ENCODE data around the gene EME2. TPM values are rescaled to one million over a fixed set of nuclear protein-coding genes. Genes with fewer than 3 reads are reported as not detected.
A peak's percentile ranks its signal among the peaks of the same experiment; 100 is the strongest.

The EME2 gene
- total RNA-seq, 2 experiments from 2014 or later: 22.3 to 34.6 TPM

DNA sequence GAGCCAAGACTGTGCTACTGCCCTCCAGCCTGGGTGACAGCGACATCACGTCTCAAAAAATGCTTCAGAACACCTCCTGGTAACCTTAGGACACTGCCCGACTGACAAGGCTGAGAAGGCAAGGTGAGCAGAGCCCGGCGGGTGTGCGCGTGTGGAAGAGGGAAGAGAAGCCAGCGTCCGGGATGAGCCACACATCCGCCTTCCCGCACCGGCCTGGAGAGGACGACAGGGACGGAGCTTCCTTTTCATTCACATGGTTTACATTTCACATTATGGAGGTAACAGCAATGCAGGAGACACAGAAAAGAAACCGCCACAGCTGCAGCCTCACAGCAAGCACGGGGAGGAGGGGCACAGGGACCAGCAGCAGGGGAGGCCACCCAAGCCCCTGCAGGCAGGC is 37.5 kb downstream of the EME2 start:
- H3K4me3 Mint-ChIP-seq: no peak overlapping the region
- no peak for ATAC-seq
- CTCF ChIA-PET: no interaction called here

DNA sequence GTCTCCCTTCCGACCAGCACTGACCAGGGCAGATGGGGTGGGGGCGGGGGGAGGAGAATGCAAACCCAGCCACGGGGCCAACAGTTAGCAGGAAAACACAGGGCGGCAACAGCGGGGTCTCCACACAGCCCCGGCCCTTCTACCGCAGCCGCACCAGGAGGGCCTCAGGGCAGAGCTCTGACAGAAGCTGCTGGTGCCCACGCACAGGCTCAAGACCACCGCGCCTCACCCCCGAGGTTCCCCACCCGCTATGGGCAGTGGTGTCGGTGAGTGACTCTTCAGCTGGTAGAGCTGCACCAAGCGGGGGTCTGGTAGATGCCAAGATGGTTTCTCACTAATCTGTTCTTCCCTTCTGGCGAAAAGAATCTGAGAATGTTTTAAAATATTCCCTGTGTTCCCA is 37.9 kb downstream of the EME2 start:
- Mint-ChIP-seq H3K9me3 (ENCODE audit: low read depth) (peaks cover 3% of the 10 kb centered on the region), H3K27me3 (no peaks in the 10 kb centered on the region), H3K4me3 (no peak overlapping the region), H3K27ac (no peak overlapping the region), H3K4me1 (no peaks in the 10 kb centered on the region), H3K36me3 (peaks cover 20% of the 10 kb centered on the region)
- CTCF ChIA-PET: no interaction called here
- DNase-seq (no peak), ATAC-seq (no peak)

More for the DNA sequence above, 37.5 kb downstream of the EME2 start:
- no peak for DNase-seq
- H3K4me1 Mint-ChIP-seq: no peaks in the 10 kb centered on the region
- peaks cover 19% of the 10 kb centered on the region for H3K36me3 Mint-ChIP-seq
- H3K27ac Mint-ChIP-seq: no peak overlapping the region
- H3K27me3 Mint-ChIP-seq: no peaks in the 10 kb centered on the region
- H3K9me3 Mint-ChIP-seq (ENCODE audit: low read depth): peaks cover 3% of the 10 kb centered on the region

DNA sequence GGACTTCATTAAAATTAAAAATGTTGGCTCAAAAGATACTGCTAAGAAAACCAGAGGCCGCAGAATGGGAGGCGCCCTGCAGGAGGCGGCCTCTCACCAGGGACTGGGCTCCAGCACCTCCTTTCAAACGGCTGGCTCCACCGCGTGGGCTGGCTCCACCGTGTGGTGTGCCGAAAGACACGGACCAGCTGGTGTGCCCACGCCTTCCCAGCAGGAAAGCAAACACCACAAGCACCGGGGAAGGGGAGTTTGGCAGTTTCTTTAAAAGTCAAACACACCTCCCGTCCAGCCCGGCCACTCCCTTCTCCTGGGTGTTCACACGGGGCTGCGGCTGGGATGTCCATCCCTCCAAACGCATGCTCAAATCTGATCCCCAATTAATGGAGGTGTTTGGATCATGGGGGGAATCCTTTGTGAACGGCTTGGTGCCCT is 40.1 kb downstream of the EME2 start:
- no peak overlapping the region for H3K4me3 Mint-ChIP-seq
- CTCF ChIA-PET: no interaction called here

DNA sequence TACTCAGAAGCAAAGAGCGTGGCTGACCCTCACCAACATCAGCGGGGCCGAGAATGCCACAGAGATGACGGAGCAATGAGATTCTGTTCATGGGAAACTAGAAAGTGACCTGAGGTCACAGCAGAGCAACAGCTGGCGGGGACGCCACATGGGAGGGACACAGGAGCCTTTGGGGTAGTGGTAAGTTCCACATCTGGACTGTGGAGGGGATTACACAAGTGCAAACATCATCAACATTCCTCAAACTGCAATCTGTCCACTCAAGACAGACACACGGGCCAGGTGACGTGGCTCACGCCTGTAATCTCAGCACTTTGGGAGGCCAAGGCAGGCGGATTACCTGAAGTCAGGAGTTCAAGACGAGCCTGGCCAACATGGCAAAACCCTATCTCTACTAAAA is 42.9 kb downstream of the EME2 start:
- no peaks in the 10 kb centered on the region for H3K9me3 Mint-ChIP-seq (ENCODE audit: low read depth)
- no peak overlapping the region for H3K27ac Mint-ChIP-seq
- ATAC-seq (no peak), DNase-seq (no peak)
- H3K27me3 Mint-ChIP-seq: no peaks in the 10 kb centered on the region
- H3K36me3 Mint-ChIP-seq: peaks cover 6% of the 10 kb centered on the region
- H3K4me3 Mint-ChIP-seq: no peak overlapping the region
- H3K4me1 Mint-ChIP-seq: no peaks in the 10 kb centered on the region
- CTCF ChIA-PET: interaction anchor here (1.6 kb wide), 1 partner anchor 8 kb away, joined by 3 read pairs; no protein-coding TSS in a partner anchor

More for the DNA sequence above, 40.1 kb downstream of the EME2 start:
- Mint-ChIP-seq H3K9me3 (ENCODE audit: low read depth) (no peaks in the 10 kb centered on the region), H3K36me3 (peaks cover 8% of the 10 kb centered on the region), H3K27ac (no peak overlapping the region), H3K27me3 (no peaks in the 10 kb centered on the region), H3K4me1 (no peaks in the 10 kb centered on the region)
- peak; percentile 52 for DNase-seq
- peak; percentile 74 for ATAC-seq

DNA sequence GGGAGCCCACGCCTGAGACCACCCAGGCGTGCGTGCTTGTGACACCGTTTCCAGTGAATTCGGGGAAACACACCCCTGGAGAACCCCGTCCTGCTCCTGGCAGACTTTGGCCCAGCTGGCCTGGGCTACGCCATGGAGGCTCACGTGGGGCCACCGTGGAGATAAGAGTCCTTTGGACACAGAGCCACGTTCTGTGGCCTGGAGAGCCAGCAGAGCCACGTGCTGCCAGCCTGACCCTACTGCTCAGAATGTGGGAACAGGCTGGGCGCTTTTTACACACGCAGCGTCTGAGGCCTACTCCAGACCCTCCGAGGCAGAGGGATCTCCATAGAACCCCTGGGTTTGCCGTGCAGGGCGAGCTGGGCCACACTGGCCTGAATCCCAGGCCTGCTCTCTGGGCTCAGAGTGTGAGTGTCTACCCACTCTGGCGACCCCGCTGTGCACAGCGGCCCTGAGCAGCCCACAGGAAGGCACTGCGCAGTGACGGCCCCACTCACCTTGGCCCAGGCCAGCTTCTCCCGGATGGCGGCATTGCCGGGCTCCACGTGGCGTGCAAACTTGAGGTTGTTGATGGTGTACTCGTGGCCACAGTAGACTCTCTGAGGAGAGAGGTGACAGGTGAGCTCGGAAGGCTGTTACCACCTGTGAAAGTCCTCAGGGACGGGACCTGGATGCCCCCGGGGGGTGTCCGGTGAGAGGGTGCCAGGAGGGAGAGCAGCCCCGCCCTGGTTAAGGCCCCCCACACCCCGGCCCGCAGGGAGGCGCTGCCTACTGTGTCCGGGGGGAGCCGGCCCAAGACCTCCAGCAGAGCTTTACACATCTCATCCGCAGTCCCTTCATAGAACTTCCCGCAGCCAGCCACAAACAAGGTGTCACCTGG is 44.0 kb downstream of the EME2 start:
- peaks cover 6% of the 10 kb centered on the region for H3K36me3 Mint-ChIP-seq

DNA sequence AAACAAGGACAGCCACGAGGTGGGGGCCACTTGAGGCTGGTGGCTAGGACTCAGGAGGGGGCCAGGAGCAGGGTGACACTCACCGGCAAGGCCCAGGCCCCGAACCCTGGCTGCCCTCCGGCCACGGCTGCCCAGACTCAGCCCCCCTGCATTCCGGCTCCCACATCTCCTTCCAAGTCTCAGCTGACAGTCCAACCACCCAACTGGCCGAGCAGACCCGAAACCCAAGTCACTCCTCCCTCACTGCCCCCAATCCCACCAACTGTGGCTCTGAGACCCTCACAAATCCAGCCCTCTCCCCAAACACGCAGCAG is 44.6 kb downstream of the EME2 start:
- no peaks in the 10 kb centered on the region for H3K4me1 Mint-ChIP-seq
- H3K4me3 Mint-ChIP-seq: no peak overlapping the region
- no peaks in the 10 kb centered on the region for H3K9me3 Mint-ChIP-seq (ENCODE audit: low read depth)
- H3K27me3 Mint-ChIP-seq: no peaks in the 10 kb centered on the region
- CTCF ChIA-PET: no interaction called here
- ATAC-seq (no peak), DNase-seq (no peak)
- H3K36me3 Mint-ChIP-seq: peaks cover 6% of the 10 kb centered on the region
- H3K27ac Mint-ChIP-seq: no peak overlapping the region

More for the DNA sequence above, 44.0 kb downstream of the EME2 start:
- ATAC-seq (no peak), DNase-seq (no peak)
- Mint-ChIP-seq H3K27ac (no peak overlapping the region), H3K4me1 (no peaks in the 10 kb centered on the region), H3K9me3 (ENCODE audit: low read depth) (no peaks in the 10 kb centered on the region), H3K27me3 (no peaks in the 10 kb centered on the region), H3K4me3 (no peak overlapping the region)
- CTCF ChIA-PET: no interaction called here

DNA sequence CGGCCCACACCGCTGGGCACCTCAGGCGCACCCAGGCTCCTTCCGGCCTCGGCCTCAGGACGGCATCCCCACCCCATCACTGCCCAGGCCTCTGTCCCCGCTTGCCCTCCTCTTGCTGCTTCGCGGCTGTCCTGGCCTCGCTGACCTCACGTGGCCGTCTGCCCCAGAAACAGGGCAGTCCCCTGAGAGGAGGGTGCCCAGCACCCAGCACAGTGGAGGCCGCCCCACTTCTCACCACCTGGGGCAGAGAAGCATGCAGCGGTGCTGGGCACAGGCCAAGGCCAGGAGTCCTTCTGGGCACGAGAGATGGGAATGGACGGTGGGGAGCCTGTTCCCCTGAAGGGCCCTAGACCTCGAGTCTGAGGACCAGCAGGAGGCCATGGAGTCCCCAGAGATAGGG is 45.1 kb downstream of the EME2 start:
- Mint-ChIP-seq H3K36me3 (peaks cover 6% of the 10 kb centered on the region), H3K27ac (no peak overlapping the region), H3K9me3 (ENCODE audit: low read depth) (no peaks in the 10 kb centered on the region), H3K4me1 (peaks cover 3% of the 10 kb centered on the region), H3K4me3 (no peak overlapping the region), H3K27me3 (no peaks in the 10 kb centered on the region)
- ATAC-seq: no peak
- CTCF ChIA-PET: no interaction called here
- DNase-seq: no peak

DNA sequence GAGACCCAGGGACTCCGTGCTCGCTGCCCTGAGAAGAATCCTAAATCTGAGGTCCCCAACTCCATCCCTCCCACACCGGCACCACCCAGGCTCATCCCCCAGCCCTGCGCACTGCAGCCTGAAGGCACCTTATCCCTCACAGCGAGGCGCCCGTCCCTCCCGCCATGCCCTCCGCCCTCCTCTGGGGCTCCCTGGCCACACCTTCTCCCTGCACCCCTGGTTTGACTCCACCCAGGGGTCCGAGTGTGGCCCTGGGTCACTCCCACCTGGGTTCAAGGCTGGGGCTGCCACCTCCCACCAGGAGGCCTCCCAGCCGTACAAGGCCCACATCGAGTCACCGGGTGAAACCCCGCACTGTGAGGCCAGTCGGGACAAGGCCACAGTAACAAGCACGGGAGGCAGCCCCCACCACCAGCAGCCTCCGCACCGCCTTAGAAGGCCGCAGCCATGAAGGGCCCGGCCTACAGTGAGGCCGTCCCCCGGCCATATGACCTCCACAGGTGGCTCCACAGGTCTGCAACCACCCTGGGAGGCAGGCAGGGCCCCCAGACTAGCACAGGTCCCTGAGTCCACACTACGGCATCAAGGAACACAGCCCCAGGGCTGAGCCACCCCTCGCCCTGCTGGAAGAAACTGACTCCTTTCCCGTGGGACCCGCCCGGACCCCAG is 45.7 kb downstream of the EME2 start:
- Mint-ChIP-seq H3K36me3 (peaks cover 6% of the 10 kb centered on the region), H3K27ac (no peak overlapping the region)
- no peak for DNase-seq

DNA sequence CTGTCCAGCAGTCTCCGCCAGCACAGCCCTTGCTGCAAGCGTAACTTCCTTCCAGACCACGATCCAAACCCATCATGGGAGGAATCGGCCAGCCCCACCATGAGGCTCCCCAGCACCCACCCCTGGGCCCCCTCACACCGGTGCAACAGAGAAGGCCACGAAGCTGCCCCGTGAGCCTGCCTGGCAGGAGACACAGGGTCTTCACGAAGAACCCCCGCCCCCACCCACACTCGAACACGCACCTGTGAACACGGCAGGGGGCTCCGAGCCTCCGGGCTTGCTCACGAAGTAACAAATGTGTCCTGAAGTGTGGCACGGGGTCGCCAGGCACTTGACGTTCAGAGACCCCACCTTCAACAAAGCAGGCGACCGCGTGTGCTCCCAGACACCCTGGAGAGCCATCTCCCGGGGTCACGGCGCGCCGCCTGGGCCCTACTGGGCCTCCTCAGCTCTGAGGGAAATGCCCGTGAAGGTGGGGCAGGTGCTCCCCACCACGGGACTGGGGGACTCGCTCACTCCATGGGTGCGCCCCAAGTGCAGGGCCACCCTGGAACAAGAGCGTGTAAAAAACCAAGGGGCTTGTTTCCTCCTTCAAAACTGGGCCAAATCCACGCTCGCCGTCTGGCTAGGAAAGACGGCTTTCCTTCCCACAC is 46.4 kb downstream of the EME2 start:
- peaks cover 6% of the 10 kb centered on the region for H3K36me3 Mint-ChIP-seq
- H3K9me3 Mint-ChIP-seq (ENCODE audit: low read depth): no peaks in the 10 kb centered on the region
- H3K4me3 Mint-ChIP-seq: no peak overlapping the region
- H3K27me3 Mint-ChIP-seq: no peaks in the 10 kb centered on the region
- CTCF ChIA-PET: no interaction called here
- DNase-seq: no peak
- ATAC-seq: no peak
- H3K27ac Mint-ChIP-seq: no peak overlapping the region
- H3K4me1 Mint-ChIP-seq: peaks cover 6% of the 10 kb centered on the region

More for the DNA sequence above, 45.7 kb downstream of the EME2 start:
- no peak for ATAC-seq
- H3K27me3 Mint-ChIP-seq: no peaks in the 10 kb centered on the region
- H3K4me3 Mint-ChIP-seq: no peak overlapping the region
- CTCF ChIA-PET: no interaction called here
- H3K9me3 Mint-ChIP-seq (ENCODE audit: low read depth): no peaks in the 10 kb centered on the region
- H3K4me1 Mint-ChIP-seq: peaks cover 3% of the 10 kb centered on the region

DNA sequence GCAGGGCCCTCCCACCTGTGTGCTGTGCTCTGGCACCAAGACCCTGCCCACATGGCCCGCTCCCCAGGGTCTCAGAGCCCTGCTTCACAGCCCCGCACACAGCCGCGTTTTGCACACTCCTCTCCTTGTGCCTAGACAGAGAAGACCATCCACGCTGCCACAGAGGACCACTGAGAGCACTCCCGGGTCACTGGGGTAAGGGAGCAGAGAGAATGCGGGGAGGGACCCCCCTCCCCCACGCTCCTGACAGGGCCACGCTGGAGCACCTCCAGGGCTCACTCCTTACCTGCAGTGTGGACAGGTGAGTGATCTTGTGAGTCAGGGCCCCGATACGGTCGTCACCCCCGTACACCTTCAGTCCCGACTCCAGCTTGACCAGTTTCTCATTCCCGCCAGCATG is 47.0 kb downstream of the EME2 start:
- Mint-ChIP-seq H3K4me1 (peaks cover 10% of the 10 kb centered on the region), H3K36me3 (peaks cover 6% of the 10 kb centered on the region), H3K27ac (no peak overlapping the region), H3K27me3 (no peaks in the 10 kb centered on the region), H3K4me3 (no peak overlapping the region), H3K9me3 (ENCODE audit: low read depth) (no peaks in the 10 kb centered on the region)
- CTCF ChIA-PET: no interaction called here
- ATAC-seq: no peak
- no peak for DNase-seq

DNA sequence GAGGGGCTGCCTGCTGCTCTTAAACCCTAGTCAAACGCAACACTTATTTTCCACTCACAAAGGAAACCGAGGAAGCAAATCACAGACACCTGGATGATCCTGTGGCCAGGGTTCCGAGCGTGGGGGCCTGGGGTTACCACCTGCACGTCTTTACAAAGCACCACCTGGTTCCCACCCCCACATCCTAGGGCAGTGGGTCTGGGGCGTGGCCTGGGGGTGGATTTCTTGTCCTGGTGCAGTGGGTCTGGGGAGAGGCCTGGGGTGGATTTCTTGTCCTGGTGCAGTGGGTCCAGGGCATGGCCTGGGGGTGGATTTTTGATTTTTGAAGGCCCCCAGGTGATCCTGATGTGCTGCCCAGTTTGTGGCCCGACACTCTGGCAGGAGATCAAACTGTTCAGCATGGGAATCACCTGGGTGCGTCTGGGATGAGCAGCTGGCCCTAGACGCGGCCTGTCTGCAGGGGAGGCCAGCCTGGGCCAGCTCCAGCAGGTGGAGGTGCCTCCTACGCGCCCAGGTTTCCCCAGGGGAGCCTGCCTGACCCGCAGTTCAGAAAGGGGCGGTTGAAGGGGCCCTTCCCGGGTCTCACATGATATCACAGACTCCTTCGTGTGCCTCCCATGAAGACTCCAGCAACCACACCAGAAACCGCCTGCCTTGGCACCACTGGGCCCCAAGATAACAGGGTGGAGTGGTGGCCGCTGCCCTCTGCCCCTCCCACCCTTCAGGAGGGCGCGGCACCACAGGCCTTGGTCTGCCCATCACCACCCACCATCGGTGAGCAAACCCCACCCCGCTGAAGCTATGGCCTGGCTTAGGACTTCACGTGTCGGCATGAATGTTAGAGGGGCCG is 47.7 kb downstream of the EME2 start:
- Mint-ChIP-seq H3K4me3 (no peak overlapping the region), H3K27ac (no peak overlapping the region), H3K4me1 (peaks cover 13% of the 10 kb centered on the region), H3K36me3 (peaks cover 3% of the 10 kb centered on the region), H3K27me3 (no peaks in the 10 kb centered on the region), H3K9me3 (ENCODE audit: low read depth) (no peaks in the 10 kb centered on the region)
- DNase-seq (no peak), ATAC-seq (no peak)
- CTCF ChIA-PET: no interaction called here

DNA sequence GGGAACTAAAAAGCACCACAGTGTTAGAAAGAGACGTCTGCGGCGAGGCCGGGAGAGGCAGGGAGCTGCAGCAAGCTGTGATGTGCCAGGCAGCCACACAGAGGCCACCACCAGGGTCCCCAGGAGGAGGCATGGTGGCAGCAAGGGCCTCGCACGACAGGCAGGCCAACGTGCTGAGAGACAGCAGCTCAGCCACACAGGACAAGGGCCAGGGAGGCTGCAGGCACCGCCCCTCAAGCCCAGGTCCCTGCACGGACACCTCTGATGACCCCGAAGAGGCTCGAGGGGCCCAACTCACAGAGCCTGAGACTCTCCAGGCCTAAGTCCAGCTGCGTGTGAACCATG is 48.3 kb downstream of the EME2 start:
- no peaks in the 10 kb centered on the region for H3K9me3 Mint-ChIP-seq (ENCODE audit: low read depth)
- H3K27me3 Mint-ChIP-seq: no peaks in the 10 kb centered on the region
- no peak for ATAC-seq
- peaks cover 19% of the 10 kb centered on the region for H3K4me1 Mint-ChIP-seq
- no peak for DNase-seq
- H3K27ac Mint-ChIP-seq: no peak overlapping the region
- no peak overlapping the region for H3K4me3 Mint-ChIP-seq
- CTCF ChIA-PET: no interaction called here
- no peaks in the 10 kb centered on the region for H3K36me3 Mint-ChIP-seq

DNA sequence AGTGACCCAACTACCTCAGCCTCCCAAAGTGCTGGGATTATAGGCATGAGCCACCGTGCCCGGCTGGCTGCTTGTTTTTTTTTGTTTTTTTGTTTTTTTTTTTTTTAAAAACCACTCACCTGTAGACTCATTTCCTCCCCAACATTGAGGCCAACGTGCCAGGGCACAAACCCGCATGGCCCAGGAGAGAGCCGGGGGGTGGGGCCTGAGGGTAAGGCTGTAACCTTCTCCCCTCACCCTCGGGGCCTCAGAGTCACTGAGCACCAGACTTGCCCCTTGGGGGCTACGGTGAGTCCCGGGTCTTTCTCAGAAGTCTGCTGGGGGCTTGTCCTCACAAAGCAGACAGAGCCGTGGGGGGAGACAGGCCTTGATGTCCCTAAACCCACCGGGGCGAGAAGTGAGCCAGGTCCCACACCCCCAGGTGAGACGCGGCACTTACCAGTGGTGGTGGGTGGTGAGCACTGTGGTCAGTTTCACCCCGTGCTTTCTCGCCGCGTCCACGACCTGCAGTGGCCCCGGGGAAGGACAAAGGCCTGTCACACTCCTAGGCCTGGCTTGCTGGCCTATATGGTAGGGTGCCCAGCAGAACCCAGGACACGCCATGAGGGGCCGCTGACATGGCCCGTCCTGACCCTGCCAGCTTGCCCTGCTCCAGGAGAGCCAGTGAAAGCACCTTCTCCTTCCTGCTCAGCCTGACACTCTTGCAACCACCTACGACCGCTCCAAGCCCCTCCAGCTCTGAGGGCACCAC is 49.4 kb downstream of the EME2 start:
- no peak for ATAC-seq
- Mint-ChIP-seq H3K36me3 (no peaks in the 10 kb centered on the region), H3K9me3 (ENCODE audit: low read depth) (no peaks in the 10 kb centered on the region), H3K27me3 (no peaks in the 10 kb centered on the region), H3K4me1 (peaks cover 19% of the 10 kb centered on the region), H3K4me3 (no peak overlapping the region), H3K27ac (no peak overlapping the region)
- CTCF ChIA-PET: no interaction called here
- no peak for DNase-seq

Measured in activated CD8-positive, alpha-beta memory T cell treated with anti-CD3 and anti-CD28 coated beads, Interleukin-2, amount 10 ng/mL, durations not matched to agents 7 days and 5 days (primary cell).